Measurements from ENCODE around the gene SIT1.
A peak's percentile ranks its signal among the peaks of the same experiment; 100 is the strongest.

SIT1 gene

DNA sequence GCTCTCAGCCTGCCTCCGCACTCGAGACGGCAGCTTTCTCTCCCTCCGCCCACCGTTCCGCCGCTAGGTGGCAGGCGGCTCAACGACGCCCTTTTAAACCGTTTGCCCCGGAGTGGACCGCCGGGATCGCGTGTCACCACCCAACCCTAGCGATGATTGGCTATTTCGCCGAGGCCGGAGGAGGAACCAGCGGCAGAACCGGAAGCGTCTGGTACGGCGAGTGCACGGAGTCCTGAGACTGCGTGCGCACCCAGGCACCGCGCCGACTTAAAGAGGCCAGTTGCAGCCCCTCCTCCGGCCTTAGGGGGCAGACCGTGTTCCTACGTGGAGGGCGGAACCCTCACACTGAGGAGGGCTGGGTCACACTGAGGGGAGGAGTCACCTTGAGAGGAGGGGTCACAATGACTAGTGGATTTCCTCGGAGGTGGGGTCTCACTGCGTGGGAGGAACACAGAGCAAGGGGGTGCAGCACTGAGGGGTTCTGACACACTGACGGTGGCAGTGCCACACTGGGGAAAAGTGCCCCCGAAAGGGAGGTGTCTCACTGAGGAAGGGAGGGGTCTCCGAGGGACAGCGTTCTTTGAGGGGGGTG lies 46.6 kb downstream of the SIT1 start:
- peak; percentile 99 for FAIRE-seq

DNA sequence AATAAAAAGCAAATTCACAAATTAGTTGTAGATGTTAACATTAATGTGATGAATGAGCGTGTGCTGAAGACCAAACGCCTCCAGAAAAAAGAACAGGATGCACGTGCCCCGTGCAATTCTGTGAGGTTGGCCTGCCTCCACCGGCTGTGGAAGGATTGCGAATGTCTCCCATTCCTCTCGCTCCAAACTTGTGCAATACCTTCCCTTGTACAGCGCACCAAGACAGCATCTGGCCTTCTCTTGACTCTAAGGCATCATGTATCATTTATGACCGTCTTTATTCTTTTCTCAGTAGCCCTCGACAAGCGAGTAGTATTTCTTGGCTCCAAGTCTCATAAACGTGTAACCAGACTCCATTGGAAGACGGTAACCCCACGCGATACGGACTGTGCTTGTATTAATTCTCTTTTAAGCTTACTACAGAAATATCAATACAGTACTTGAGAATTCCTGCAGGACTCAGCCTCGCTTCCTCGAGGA lies 47.2 kb downstream of the SIT1 start:
- FAIRE-seq: no peak

DNA sequence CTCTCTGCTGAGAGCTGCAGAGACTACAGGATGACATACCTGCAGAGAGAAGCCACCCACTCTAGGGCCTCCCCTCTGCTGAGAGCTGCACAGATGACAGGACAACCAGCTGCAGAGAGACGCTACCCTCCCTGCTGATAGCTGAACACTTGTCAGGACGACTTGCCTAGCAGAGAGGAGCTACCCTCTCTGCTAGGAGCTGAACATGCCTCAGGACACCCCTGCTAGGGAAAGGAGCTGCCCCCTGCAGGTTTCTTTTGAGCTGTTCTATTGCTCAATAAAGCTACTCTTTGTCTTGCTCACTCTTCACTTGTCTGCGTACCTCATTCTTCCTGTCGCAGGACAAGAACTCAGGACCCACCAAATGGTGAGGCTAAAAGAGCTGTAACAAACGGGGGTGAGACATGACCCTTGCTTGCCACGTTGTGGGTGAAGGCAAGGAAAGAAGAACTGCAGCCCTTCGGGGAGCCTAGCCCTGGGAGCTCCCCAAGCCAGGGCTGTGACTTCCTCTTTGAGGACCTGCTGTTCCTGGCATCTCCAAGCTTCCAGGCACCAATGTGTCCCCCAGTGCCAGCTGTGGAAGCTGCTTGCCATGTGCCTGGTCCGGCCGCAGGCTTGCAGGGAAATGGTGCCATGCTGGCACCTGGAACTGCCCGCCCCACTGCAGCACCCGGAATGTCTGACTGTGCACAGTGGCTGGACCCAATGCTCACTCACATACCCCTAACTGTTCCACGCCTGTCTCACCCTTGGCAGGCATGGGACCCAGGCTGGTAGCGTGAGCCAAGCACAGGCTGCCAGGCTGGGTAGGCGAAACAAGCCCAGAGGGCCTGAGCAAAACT lies 50.7 kb downstream of the SIT1 start:
- FAIRE-seq: no peak

All from G401.6 (cell line).